IPS DF 4.7 (cell line): ENCODE results near the gene PITPNC1.
A peak's percentile ranks its signal among the peaks of the same experiment; 100 is the strongest.
"Not testable (repeated sequence)": the region's sequence is repeated elsewhere in the genome, so short reads cannot be mapped to it uniquely, and the experiment has no call there.

Experiments
- DNase-seq: peaks from one replicate; pipeline ENCODE4 v3.0.0-alpha.2; 2013; ENCODE audit warnings: low spot score; ENCODE audit errors: extremely low read depth

PITPNC1 gene

GRCh38 chr17:67459985-67460384 is 82.9 kb downstream of the PITPNC1 start:
- DNase-seq = no peak

- DNase-seq = no peak
Observed at GRCh38 chr17:67461228-67461780, 84.2 kb downstream of the PITPNC1 start.

DNA sequence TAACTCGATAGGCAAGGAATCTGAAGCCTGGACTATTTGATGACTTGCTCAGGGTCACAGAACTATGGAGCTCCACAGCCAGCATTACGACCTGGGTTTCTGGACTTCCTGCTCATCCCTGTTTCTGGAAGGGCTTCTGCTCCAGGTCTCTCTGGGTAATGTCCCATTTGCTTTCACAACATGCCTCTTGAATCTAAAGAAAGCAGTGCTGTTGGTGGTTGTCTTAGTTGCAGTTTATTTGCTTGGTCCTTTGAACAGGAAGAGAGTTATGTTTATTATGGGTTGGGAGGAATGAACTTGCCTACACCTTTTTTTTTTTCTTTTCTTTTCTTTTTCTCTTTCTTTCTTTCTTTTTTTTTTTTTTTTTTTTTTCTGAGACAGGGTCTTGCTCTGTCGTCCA is 84.8 kb downstream of the PITPNC1 start:
- DNase-seq = no peak

DNA sequence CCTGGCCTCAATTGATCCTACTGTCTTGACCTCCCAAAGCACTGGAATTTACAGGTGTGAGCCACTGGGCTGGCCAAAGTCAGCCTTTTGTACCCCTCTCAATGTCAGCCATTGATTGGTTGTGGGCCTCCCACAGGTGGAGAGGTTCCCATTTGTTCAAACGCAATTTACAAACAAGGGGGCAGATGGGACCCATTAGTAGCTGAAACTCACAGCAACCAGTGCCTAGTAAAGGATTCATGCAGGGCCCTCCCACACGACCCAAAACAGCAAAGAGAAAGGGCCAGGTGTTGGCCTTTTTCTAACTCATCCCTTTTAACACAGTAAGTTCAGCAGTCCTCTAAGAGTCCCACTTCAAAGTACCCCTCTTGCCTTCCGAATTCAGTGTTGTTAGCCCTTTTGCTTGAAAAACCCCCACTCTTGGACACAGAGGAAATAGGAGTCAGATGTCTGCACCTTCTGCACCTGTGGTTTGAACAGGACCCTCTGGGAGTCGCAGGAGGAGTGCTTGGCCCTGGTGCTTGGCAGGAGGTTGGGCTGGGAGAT is 89.2 kb downstream of the PITPNC1 start:
- no peak for DNase-seq

DNA sequence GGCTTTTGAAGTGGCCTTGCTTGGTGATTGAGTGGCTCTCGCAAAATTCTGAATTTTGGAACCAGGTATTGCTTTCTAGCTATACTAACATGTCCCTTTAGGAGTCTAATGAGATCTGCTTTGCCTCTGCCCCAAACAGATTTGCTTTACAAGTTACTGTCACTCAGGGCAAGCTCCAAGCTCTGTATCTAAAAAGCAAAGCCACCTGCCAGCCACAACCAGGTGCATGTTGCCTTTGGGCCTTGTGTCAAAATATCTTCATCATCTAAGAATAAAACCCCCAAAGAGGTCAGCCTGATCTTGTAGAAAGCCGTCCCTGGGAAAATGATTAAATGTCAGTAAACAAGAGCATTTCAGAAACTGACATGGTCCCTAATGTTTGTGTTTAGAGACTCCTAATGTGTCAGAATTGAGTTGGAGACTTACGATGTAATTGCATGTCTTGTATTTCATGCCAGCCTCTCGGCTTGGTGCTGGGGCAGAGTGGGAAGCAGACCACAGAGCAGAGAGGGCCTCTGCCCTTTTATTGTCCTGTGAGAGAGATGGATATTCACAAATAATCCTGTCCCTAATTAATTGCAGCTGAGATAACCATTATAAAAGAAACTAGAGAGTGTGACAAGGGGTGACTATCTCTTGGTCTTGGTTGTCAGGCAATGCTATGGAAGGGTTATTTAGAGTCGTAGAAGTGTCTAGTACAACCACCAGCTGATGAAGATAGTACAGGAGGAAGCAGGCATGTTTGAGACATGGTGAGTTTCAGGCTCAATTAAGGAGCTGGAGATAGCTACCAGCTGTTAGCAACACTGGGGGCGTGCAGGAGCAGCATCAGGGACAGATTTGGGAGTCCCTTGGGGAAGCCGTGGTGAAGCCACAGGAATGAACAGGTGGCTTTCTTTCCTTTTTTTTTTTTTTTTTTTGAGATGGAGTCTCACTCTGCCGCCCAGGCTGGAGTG is 90.7 kb downstream of the PITPNC1 start:
- no peak for DNase-seq

GRCh38 chr17:67469208-67469980 is 92.3 kb downstream of the PITPNC1 start:
- no peak for DNase-seq

- no peak for DNase-seq
Observed at GRCh38 chr17:67470163-67470562, 93.1 kb downstream of the PITPNC1 start.

- DNase-seq = no peak
Observed at GRCh38 chr17:67471118-67471517, 94.0 kb downstream of the PITPNC1 start.

DNA sequence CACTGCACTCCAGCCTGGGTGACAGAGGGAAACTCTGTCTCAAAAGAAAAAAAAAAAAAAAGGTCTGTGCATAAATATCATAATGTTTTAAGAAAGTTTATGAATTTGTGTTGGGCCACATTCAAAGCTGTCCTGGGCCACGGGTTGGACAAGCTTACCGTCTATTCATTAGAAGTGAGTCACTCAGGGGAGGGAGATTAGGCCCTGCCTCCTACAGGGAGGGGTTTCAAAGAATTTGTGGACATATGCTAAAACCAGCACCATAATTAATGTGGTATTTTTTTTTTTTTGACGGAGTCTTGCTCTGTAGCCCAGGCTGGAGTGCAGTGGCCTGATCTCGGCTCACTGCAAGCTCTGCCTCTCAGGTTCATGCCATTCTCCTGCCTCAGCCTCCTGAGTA is 95.5 kb downstream of the PITPNC1 start:
- not testable (repeated sequence) for DNase-seq

DNA sequence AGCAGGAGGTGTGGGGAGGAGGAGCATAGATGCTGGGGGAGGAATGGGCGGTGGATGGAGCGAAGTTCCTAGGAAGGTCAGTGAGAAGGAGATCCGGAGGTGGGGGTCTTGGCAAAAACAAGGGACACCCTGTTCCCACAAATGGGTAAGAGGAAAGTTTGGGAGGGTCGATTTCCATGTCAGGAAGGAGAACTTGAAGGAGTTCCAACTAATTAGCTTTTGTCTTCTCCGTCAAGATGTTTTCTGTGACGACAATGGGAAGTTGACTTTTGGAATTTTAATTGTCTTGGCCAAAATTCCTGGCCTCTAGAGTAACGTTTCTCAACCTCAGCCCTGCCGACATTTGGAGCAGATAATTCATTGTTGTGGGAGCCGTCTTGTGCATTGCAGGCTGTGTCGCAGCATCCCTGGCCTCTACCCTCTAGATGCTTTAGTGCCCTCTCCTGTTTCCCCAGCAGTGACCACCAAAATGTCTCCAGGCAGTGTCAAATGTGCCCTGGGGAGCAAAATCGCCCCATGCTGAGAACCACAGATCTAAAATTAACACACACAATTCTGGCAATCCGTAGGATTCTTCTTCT is 97.1 kb downstream of the PITPNC1 start:
- DNase-seq = no peak

- peak; percentile 36 for DNase-seq
Observed at GRCh38 chr17:67475161-67475937, 98.3 kb downstream of the PITPNC1 start.

- no peak for DNase-seq
Observed at GRCh38 chr17:67476787-67477335, 99.8 kb downstream of the PITPNC1 start.

GRCh38 chr17:67477687-67478086 is 100.6 kb downstream of the PITPNC1 start:
- DNase-seq = no peak

DNA sequence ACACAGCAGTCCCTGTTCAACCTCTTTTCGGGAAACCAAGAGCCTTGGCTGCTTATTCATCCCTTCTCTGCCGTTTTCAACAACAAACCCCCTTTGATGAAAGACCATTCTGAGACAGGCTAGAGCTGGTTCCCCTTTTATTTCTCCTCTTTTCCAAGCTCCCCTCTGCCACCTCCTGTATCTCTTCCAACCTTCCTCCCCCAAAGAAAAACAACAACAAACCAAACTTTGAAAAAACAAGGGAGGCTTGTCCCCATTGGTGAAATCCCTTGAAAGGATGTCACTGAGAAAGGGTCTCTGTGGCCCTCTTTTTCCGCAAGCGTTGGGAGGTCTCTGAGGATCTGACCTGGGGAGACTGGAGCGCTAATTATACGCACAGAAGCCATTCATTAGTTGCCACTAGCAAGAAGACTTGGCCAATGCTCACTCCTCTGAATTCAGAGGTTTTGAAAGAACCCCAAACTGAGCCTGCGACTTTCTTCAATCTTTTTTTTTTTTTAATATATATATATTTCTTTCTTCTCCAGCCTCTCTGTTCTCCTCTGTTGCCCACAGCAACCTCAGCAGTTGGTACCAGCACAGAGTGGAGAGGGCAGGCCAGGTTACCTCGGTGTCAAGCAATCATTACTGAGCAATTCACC is 101.4 kb downstream of the PITPNC1 start:
- no peak for DNase-seq

DNA sequence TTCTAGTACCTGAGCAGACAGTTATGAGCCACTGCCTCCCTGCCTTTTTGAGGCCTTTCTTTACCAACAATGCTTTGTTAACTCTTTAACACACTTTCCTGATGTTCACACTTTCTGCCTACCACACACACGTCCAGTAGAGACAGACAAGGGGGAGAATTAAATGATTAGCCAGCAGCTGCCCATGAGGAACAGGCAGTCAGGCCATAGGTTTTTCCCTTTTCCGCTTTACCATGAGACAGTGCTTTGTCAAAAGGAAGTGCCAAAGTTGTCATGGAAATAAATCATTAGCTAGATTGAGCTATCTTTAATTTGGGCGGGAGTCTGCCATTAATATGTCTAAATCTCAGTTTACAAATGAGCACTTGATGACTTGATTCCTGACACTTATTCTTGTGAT is 102.1 kb downstream of the PITPNC1 start:
- DNase-seq = no peak

DNA sequence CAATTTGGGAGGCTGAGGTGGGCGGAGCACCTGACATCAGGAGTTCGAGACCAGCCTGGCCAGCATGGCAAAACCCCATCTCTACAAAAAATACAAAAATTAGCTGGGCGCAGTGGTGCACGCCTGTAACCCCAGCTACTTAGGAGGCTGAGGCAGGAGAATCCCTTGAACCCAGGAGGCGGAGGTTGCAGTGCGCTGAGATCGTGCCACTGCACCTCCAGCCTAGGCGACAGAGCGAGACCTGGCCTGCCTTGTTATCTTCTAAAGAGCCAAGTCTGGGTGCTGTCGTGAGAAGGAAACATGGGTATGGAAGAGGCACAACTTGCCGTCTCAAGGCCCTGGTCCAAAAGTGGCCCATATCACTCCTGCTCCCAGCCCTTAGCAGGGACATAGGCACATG is 103.9 kb downstream of the PITPNC1 start:
- not testable (repeated sequence) for DNase-seq

DNA sequence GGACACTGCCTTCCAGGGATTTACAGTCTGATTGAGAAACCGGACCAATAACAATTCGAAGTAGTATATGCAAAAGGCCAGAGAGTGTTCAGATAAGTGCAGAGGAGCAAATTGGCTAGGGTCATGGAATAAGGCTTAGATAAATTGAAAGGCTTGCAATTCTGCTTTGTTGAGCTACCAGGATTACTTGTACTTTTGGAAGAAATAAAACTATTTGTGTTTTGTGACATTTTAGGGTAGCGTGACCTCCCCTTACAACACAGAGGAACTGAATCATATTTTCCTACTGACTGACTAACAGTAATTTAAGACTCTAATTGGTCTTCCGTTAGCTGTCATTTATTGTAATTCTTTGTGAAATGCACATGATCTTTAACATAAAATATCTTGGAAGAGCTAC is 104.7 kb downstream of the PITPNC1 start:
- no peak for DNase-seq

- no peak for DNase-seq
Observed at GRCh38 chr17:67482764-67483163, 105.7 kb downstream of the PITPNC1 start.

GRCh38 chr17:67484261-67484660 is 107.2 kb downstream of the PITPNC1 start:
- no peak for DNase-seq

DNA sequence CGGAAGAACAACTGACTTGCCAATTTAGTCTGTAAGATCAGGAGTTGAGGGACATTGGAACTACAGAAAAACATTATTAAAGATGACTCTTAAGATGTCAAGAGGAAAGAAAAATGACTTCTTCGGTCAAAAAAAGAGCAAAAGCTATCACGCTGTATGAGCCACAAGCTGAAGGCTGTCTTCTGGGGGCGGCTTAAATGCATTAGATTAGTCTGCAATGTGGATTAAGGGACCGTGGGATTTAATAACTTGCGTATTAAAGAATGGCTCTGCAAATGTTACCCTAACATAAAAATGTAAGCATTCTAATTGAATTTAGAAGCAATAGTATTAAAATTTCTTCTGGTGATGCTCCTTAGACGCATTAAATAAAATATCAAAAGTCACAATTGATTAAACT is 108.6 kb downstream of the PITPNC1 start:
- no peak for DNase-seq
